Muscle layer of colon (tissue), 2 donors: ENCODE measurements around the gene RBM6.

Source experiments
- H3K27ac ChIP-seq: one replicate; pipeline ENCODE4 v1.7.0; 2013; ENCODE audit warnings: low read depth, mild to moderate bottlenecking, low read length, moderate library complexity
- H3K27me3 ChIP-seq, 2 donors: one replicate each; pipeline ENCODE4 v1.7.0; 2013; ENCODE audit warnings: low read length in 2 of 2, mild to moderate bottlenecking in 2 of 2; ENCODE audit not compliant: insufficient read depth in 2 of 2, control insufficient read depth in 1 of 2
- H3K36me3 ChIP-seq: one replicate; pipeline ENCODE4 v1.7.0; 2013; ENCODE audit warnings: mild to moderate bottlenecking, low read length; ENCODE audit not compliant: insufficient read depth
- H3K4me1 ChIP-seq: one replicate; pipeline ENCODE4 v1.7.0; 2013; ENCODE audit warnings: mild to moderate bottlenecking, low read length; ENCODE audit not compliant: insufficient read depth
- H3K4me3 ChIP-seq, 2 donors: one replicate each; pipeline ENCODE4 v1.7.0; 2013; ENCODE audit warnings: low read length in 2 of 2, low read depth in 1 of 2, mild to moderate bottlenecking in 1 of 2, moderate library complexity in 1 of 2
- H3K9ac ChIP-seq: one replicate; pipeline ENCODE4 v1.7.0; 2013; ENCODE audit warnings: low read length
- H3K9me3 ChIP-seq: one replicate; pipeline ENCODE4 v1.7.0; 2013; ENCODE audit warnings: mild to moderate bottlenecking, low read length
- donor health status: abdominal sarcoma.
- donor health status: Adenocarcinoma of cecum.

Gene RBM6

DNA sequence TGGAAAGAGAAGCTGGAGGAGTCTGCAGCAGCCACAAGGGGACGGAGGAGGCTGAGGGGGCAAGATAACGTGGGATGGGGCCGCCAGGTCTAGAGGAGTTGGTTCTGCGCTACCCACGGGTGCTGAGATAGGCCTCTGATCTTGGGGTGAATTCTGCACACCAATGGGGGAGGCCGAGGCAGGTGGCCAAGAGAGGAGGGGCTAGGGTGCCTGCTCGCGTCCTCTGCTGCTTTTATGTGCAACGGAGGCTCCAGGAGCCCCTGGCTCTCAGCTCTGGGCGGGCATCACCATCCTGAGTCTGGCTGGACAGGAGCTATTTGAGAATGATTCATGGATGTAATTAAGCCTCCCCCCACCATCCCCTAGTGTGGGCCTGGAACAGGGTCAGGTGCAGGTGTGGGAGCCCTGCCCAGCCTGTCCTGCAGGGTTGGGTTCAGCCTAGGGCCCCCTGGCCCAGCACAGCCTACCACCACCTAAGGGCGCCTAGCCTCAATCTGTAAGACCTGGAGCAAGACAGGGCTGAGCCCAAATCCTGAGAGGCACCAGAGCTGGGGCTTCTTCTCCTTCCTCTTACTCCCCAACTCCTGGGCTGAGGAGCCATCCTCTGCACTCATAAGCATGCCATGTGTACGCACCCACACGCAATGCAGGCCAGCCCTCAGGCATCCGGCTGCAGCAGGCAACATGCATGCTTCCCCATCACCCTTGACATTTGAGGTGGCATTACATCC lies 182.9 kb downstream of the RBM6 start:
- Histone ChIP-seq H3K27me3 (no peaks in the 10 kb centered on the region), H3K27ac (no peak overlapping the region), H3K4me3 (no peak overlapping the region), H3K9me3 (no peaks in the 10 kb centered on the region), H3K9ac (no peak overlapping the region), H3K4me1 (peaks cover 26% of the 10 kb centered on the region), H3K36me3 (peaks cover 28% of the 10 kb centered on the region)

- Histone ChIP-seq H3K27me3 (no peaks in the 10 kb centered on the region), H3K4me3 (no peak overlapping the region), H3K9ac (no peak overlapping the region), H3K4me1 (peaks cover 26% of the 10 kb centered on the region), H3K36me3 (peaks cover 21% of the 10 kb centered on the region), H3K9me3 (no peaks in the 10 kb centered on the region), H3K27ac (no peak overlapping the region)
Observed at GRCh38 chr3:50123394-50124051, 183.6 kb downstream of the RBM6 start.

- Histone ChIP-seq H3K4me1 (peaks cover 26% of the 10 kb centered on the region), H3K27ac (no peak overlapping the region), H3K27me3 (no peaks in the 10 kb centered on the region), H3K4me3 (no peak overlapping the region), H3K36me3 (peaks cover 16% of the 10 kb centered on the region), H3K9me3 (no peaks in the 10 kb centered on the region), H3K9ac (no peak overlapping the region)
Observed at GRCh38 chr3:50124052-50124799, 184.3 kb downstream of the RBM6 start.

DNA sequence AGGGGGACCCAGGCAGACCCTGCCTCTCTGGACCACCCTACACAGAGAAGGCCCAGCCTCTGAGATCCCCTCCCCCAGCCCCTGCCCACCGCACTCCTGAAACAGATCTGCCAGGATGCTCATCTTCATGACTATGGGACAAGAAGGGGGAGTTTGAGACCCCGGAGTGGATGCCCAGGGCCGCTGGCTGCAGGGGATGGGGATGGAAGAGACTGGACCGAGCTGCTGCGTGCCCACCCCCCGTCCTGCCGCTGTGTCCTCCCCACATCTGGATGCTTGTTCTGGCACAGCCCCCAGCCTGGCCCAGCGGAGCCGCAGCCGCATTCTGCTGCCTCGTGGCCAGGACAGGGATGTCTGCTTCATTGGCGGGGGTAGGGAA lies 184.8 kb downstream of the RBM6 start:
- Histone ChIP-seq H3K4me1 (peaks cover 26% of the 10 kb centered on the region), H3K36me3 (peaks cover 14% of the 10 kb centered on the region), H3K9ac (no peak overlapping the region), H3K27ac (no peak overlapping the region), H3K9me3 (no peaks in the 10 kb centered on the region), H3K27me3 (no peaks in the 10 kb centered on the region), H3K4me3 (no peak overlapping the region)

DNA sequence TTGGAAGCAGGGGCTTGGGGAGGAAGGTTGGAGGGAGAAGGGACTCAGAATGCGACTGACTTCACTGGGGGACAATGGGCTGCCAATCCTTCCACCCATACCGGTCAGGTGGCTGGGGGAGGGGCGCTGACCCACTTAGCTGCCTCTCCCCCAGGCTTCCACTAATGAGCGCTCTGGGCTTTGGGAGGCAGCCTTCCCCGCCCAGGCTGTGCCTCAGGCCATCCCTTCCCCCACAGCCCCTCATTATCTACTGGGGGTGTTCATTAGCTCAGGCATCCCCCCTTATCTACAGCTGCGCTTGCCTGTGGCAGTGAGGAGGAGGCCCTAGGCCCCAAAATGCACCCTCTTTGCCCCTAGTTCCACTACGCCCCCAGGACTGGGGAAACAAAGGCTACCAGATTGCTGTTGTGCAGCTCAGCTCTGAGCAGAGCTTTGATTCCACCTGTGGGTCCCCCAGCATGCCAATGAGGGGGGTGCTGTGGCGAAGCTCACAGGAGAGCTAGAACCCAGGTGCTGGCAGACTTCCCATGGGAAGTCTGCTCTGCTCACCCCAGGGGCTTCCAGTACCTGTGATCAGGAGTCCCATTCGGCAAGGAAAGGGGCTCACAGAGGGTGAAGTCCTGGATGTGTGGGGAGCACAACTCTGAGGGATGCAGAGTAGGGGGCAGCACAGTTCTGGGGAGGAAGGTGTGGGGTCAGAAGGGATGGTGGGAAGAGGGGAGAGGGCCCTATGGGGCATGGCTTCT lies 185.8 kb downstream of the RBM6 start:
- H3K27me3 ChIP-seq, result no peaks in the 10 kb centered on the region
- peaks cover 5% of the 10 kb centered on the region for H3K36me3 ChIP-seq
- no peaks in the 10 kb centered on the region for H3K9me3 ChIP-seq
- H3K4me3 ChIP-seq, result no peak overlapping the region
- no peak overlapping the region for H3K9ac ChIP-seq
- H3K27ac ChIP-seq, result no peak overlapping the region
- H3K4me1 ChIP-seq, result peaks cover 26% of the 10 kb centered on the region

DNA sequence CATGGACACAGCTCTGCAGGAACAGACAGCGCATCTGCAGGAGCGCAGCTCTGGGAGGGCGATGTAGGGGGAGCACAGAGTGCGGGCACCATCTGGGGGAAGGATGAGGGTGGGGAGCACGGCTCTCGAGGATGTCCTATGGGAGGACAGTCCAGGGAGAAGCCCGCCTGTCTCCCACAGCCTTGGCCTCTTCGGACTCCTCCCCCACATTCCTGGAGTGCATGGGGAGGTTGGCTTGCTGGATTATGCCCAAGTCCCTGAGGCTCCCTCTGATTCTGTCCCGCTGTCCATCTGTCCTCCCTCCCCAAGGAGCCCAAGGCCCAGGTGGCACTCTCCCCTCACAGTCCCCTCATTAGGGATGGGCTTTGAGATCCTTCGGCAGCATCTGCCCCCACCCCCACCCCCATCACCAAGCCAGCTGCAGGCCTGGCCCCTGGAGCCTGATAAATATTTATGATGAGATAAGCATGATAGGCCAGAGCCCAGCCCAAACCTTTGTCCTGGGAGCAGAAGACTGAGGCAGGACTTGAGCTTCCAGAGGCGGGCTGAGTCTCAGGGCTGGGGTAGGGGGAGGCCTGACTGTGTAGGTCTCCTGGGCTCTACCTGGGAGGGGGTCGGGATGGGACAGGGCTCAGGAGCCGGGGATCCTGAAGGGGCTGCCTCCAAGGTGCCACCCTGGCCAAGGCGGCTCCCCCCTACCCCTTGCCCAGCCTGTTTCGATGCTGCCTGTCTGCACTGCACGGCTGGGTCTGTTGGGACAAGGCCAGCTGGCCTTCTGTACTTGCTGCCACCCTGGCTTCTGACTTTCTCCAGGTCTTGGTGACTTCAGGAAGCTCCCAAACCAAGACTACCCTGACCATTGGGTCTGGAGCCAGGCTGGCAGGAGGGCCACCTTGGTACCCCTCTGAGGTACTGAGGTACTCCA lies 186.6 kb downstream of the RBM6 start:
- Histone ChIP-seq H3K9me3 (no peaks in the 10 kb centered on the region), H3K4me1 (peaks cover 26% of the 10 kb centered on the region), H3K27ac (no peak overlapping the region), H3K4me3 (no peak overlapping the region), H3K36me3 (no peaks in the 10 kb centered on the region), H3K9ac (no peak overlapping the region), H3K27me3 (no peaks in the 10 kb centered on the region)
